Left lung (tissue), 14 donors: ENCODE results near the gene GPC1. TPM values are rescaled to one million over a fixed set of nuclear protein-coding genes. Genes with fewer than 3 reads are reported as not detected.
"Not testable (repeated sequence)": the region's sequence is repeated elsewhere in the genome, so short reads cannot be mapped to it uniquely, and the experiment has no call there.

Experiments
- ATAC-seq: fragments of 200-7000 bp; cut with Tn5 transposase; one replicate; pipeline ENCODE4 v1.9.1; 2020; ENCODE audit warnings: moderate library complexity
- DNase-seq, 4 donors: peaks; one replicate each; pipeline ENCODE4 v3.0.0-alpha.2; 2013 to 2020
- H3K27ac ChIP-seq, 2 donors: fragments of 200-600 bp; sonication (generic) in 1 of 2; one replicate each; pipeline versions ENCODE4 v1.5.0 to v1.8.0; 2020 to 2021
- H3K27me3 ChIP-seq, 2 donors: fragments of 200-600 bp; sonication (generic) in 1 of 2; one replicate each; pipeline versions ENCODE4 v1.5.0 to v1.8.0; 2020 to 2021
- H3K36me3 ChIP-seq, 2 donors: fragments of 200-600 bp; sonication (generic) in 1 of 2; one replicate each; pipeline versions ENCODE4 v1.5.0 to v1.8.0; 2020 to 2021
- H3K4me1 ChIP-seq, 2 donors: fragments of 200-600 bp; one replicate each; pipeline ENCODE4 v1.8.0; 2021
- H3K4me3 ChIP-seq, 2 donors: fragments of 200-600 bp; sonication (generic) in 1 of 2; one replicate each; pipeline versions ENCODE4 v1.5.0 to v1.8.0; 2020 to 2021; ENCODE audit warnings: mild to moderate bottlenecking in 1 of 2
- H3K9me3 ChIP-seq, 2 donors: fragments of 200-600 bp; sonication (generic) in 1 of 2; one replicate each; pipeline versions ENCODE4 v1.5.0 to v1.8.0; 2020 to 2021
- CTCF ChIP-seq, 2 donors: fragments of 200-600 bp; sonication (generic) in 1 of 2; IDR thresholded peaks; one replicate each; pipeline versions ENCODE4 v1.5.0 to v1.8.0; 2021; ENCODE audit warnings: antibody characterized with exemption in 2 of 2
- intact Hi-C, 2 donors: fragments of 100-400 bp; cut with DNase I; formaldehyde crosslinking; loops; one replicate each; pipeline versions ENCODE4 v1.11.2 to v1.14.2; 2022
- long read RNA-seq, 12 donors: library from polyadenylated mRNA in 2 of 12; unstranded in 2 of 12; transcript quantifications; one replicate each; pipeline ENCODE4 v2.0.0 and lab custom pipeline, GENCODE V29; 2019 to 2026
- polyA plus RNA-seq, 6 donors: library from polyadenylated mRNA; unstranded; fragments of 120-200 nt; gene quantifications; one replicate each; pipeline ENCODE4 v1.2.1, GENCODE V29; 2013; ENCODE audit not compliant: insufficient read length in 6 of 6
- total RNA-seq, 2 donors: library from RNA; stranded (reverse); fragmentation: NEBNext Ultra II Directional; extraction: Animal tissue kit (Norgen Biotek cat#: 25700); gene quantifications; one replicate each; pipeline ENCODE4 v1.2.1, GENCODE V29; 2021
- donor health status: DM: no; HTN: yes; CAD: no.
- donor health status: DM: no; HTN: no; CAD: no.

Gene GPC1
- 10 to 100 TPM; 60.4 to 63.4 TPM for total RNA-seq
- 10 to 100 TPM; 24.6 to 51.5 (median 40.1) TPM for polyA plus RNA-seq
- long read RNA-seq, donor 1, transcript GPC1-201 (9 exons, 3,713 nt): major isoform, 10 of 34 reads
- long read RNA-seq, donor 1, partial matches to known transcripts: 24 of 34 reads
- long read RNA-seq, donor 1, other reads (novel, unspliced or antisense): 0 of 34 reads
- long read RNA-seq, donor 2, transcript GPC1-201 (9 exons, 3,713 nt): major isoform, 9 of 9 reads
- long read RNA-seq, donor 2, partial matches to known transcripts: 0 of 9 reads
- long read RNA-seq, donor 2, other reads (novel, unspliced or antisense): 0 of 9 reads
- long read RNA-seq, donor 3, transcript GPC1-201 (9 exons, 3,713 nt): major isoform, 9 of 9 reads
- long read RNA-seq, donor 3, partial matches to known transcripts: 0 of 9 reads
- long read RNA-seq, donor 3, other reads (novel, unspliced or antisense): 0 of 9 reads
- long read RNA-seq, donor 4, partial matches to known transcripts: 14 of 19 reads
- long read RNA-seq, donor 4, other reads (novel, unspliced or antisense): 1 of 19 reads
- long read RNA-seq, donor 5, transcript GPC1-201 (9 exons, 3,713 nt): major isoform, 9 of 9 reads
- long read RNA-seq, donor 5, partial matches to known transcripts: 0 of 9 reads
- long read RNA-seq, donor 5, other reads (novel, unspliced or antisense): 0 of 9 reads
- long read RNA-seq, donor 6, partial matches to known transcripts: 0 of 3 reads
- long read RNA-seq, donor 6, other reads (novel, unspliced or antisense): 0 of 3 reads
- long read RNA-seq, donor 7, partial matches to known transcripts: 0 of 2 reads
- long read RNA-seq, donor 7, other reads (novel, unspliced or antisense): 0 of 2 reads
- long read RNA-seq, donor 8, transcript GPC1-201 (9 exons, 3,713 nt): major isoform, 17 of 17 reads
- long read RNA-seq, donor 8, partial matches to known transcripts: 0 of 17 reads
- long read RNA-seq, donor 8, other reads (novel, unspliced or antisense): 0 of 17 reads
- long read RNA-seq, donor 9, partial matches to known transcripts: 0 of 1 reads
- long read RNA-seq, donor 9, other reads (novel, unspliced or antisense): 0 of 1 reads
- long read RNA-seq, donor 10, transcript GPC1-201 (9 exons, 3,713 nt): major isoform, 10 of 14 reads
- long read RNA-seq, donor 10, partial matches to known transcripts: 0 of 14 reads
- long read RNA-seq, donor 10, other reads (novel, unspliced or antisense): 4 of 14 reads
- long read RNA-seq, donor 11, transcript GPC1-201 (9 exons, 3,713 nt): major isoform, 24 of 44 reads
- long read RNA-seq, donor 11, partial matches to known transcripts: 19 of 44 reads
- long read RNA-seq, donor 11, other reads (novel, unspliced or antisense): 0 of 44 reads
- long read RNA-seq, donor 12, transcript GPC1-201 (9 exons, 3,713 nt): major isoform, 9 of 9 reads
- long read RNA-seq, donor 12, partial matches to known transcripts: 0 of 9 reads
- long read RNA-seq, donor 12, other reads (novel, unspliced or antisense): 0 of 9 reads

DNA sequence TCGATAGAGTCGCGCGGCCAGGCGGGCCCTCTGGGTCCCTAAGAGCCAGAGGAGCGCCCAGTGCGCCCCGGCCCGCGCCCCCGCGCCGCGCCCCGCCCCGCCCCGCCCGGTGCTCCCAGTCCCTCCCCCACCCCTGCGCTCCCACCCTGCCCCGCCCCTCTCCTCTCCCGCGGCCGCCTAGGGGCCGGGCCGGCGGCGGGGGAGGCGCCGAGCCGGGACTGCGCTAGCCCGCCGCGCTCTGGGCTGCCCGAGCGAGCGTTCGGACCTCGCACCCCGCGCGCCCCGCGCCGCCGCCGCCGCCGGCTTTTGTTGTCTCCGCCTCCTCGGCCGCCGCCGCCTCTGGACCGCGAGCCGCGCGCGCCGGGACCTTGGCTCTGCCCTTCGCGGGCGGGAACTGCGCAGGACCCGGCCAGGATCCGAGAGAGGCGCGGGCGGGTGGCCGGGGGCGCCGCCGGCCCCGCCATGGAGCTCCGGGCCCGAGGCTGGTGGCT lies at the start of gene GPC1:
TSS of gene GPC1 (plus strand) at position 207 of the 491 bp plus-strand sequence. CDS start at position 463, 256 bp downstream.
- DNase-seq: peak in 3 of 4 donors; percentile 62 to 90 (median 87)
- H3K4me1 ChIP-seq: peaks cover 21 to 25% of the 10 kb centered on the region in 2 donors
- ATAC-seq: peak; percentile 76
- peak within 1 kb of the TSS; percentile 70 to 75 for H3K27ac ChIP-seq
- H3K4me3 ChIP-seq: peak within 1 kb of the TSS; percentile 55 to 59
- H3K9me3 ChIP-seq: no peaks in the 10 kb centered on the region
- no peak for TF ChIP-seq CTCF (IDR thresholded peaks at IDR 0.05)
- no peaks in the 10 kb centered on the region for H3K36me3 ChIP-seq
- intact Hi-C loops: loop anchor here in 1 of 2 donors (5.0 kb wide), 1 partner anchor 203 kb away; no protein-coding TSS in a partner anchor
- H3K27me3 ChIP-seq: peaks cover 3 to 83% of the 10 kb centered on the region in 2 donors

DNA sequence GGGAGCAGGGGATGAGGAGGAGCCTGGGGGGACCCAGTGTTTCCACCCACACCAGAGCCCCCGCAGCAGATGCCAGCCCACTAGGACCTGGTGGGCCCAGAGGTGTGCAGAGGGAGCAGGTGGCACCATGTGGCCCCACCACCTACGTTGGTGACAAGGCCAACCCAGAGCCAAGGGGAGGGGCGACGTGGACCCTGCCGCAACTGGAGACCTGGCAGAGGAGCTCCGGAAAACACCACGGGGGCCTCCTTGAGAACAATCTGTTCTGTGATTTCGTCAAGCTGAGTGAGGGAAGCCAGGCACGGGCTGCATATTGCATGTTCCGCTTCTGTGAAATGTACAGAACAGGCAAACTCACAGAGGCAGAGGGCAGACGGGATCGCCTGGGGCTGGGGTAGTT lies 49.1 kb upstream of the GPC1 start:
- peak in 1 of 4 donors; percentile 52 for DNase-seq
- TF ChIP-seq CTCF (IDR thresholded peaks at IDR 0.05): no peak
- no peak for ATAC-seq
- Histone ChIP-seq H3K36me3 (no peaks in the 10 kb centered on the region), H3K4me1 (no peaks in the 10 kb centered on the region), H3K4me3 (no peak overlapping the region), H3K9me3 (no peaks in the 10 kb centered on the region), H3K27me3 (peaks cover 0 to 8% of the 10 kb centered on the region in 2 donors), H3K27ac (no peak overlapping the region)
- intact Hi-C loops: no loop called here

DNA sequence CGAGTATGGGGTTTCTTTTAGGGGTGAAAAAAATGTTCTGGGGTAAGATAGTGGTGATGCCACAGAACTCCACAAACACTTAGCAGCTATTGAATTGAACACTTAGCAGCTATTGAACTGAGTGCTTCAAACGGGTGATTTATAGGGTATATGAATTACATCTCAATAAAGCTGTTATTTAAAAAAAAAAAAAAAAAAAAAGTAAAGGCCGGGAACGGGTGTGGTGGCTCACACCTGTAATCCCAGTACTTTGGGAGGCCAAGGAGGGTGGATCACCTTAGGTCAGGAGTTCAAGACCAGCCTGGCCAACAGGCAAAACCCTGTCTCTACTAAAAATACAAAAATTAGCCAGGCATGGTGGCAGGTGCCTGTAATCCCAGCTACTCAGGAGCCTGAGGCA lies 48.7 kb upstream of the GPC1 start:
- ATAC-seq, H3K4me1 ChIP-seq, H3K27ac ChIP-seq, H3K9me3 ChIP-seq, H3K27me3 ChIP-seq, DNase-seq, intact Hi-C loops, H3K36me3 ChIP-seq, H3K4me3 ChIP-seq: not testable (repeated sequence)

DNA sequence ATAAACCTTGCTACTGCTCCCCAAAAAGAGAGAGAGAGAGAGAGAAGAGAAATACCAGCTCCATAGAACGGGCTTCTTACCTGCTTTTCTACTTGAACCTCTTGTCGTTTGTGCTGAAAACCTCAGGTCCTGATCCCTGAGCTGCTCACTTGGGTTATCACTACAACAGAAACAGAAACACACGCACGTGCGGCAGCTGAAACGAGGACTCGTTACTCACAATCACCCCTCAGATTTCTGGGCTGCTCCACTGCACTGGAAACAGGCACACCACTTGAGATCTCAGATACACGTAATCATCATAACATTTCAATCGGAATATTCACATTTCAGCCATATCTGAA lies 48.2 kb upstream of the GPC1 start:
- no peaks in the 10 kb centered on the region for H3K4me1 ChIP-seq

More for the DNA sequence above, 48.2 kb upstream of the GPC1 start:
- no peak for ATAC-seq
- TF ChIP-seq CTCF (IDR thresholded peaks at IDR 0.05): no peak
- Histone ChIP-seq H3K27me3 (peaks cover 0 to 8% of the 10 kb centered on the region in 2 donors), H3K4me3 (no peak overlapping the region), H3K27ac (no peak overlapping the region), H3K36me3 (no peaks in the 10 kb centered on the region), H3K9me3 (no peaks in the 10 kb centered on the region)
- intact Hi-C loops: no loop called here
- no peak for DNase-seq
